Measurements from ENCODE around the gene NCS1. TPM values are rescaled to one million over a fixed set of nuclear protein-coding genes. Genes with fewer than 3 reads are reported as not detected.

Gene NCS1
- total RNA-seq, 1 donor from 2014 or later: 26.6 TPM

- TF ChIP-seq CTCF (IDR thresholded peaks at IDR 0.05; ENCODE audit: insufficient read depth, low read length, severe bottlenecking): no peak
- Histone ChIP-seq H3K4me3 (ENCODE audit: low read depth, low read length) (no peak overlapping the region), H3K36me3 (ENCODE audit: control insufficient read depth, insufficient read depth, low read length) (no peaks in the 10 kb centered on the region), H3K27me3 (ENCODE audit: control insufficient read depth, insufficient read depth, low read length) (no peaks in the 10 kb centered on the region)
- FAIRE-seq (no peak), DNase-seq (ENCODE audit: low read depth) (no peak)
These were observed 28.0 kb downstream of the NCS1 start for GRCh38 chr9:130200038-130200849.

- Histone ChIP-seq H3K27me3 (ENCODE audit: control insufficient read depth, insufficient read depth, low read length) (no peaks in the 10 kb centered on the region), H3K36me3 (ENCODE audit: control insufficient read depth, insufficient read depth, low read length) (no peaks in the 10 kb centered on the region), H3K4me3 (ENCODE audit: low read depth, low read length) (no peak overlapping the region)
- TF ChIP-seq CTCF (IDR thresholded peaks at IDR 0.05; ENCODE audit: insufficient read depth, low read length, severe bottlenecking): no peak
- DNase-seq (ENCODE audit: low read depth) (peak; percentile 73), FAIRE-seq (peak; percentile 58)
These were observed 29.2 kb downstream of the NCS1 start for GRCh38 chr9:130201399-130201873.

GRCh38 chr9:130201974-130202373, 29.8 kb downstream of the NCS1 start:
- TF ChIP-seq CTCF (IDR thresholded peaks at IDR 0.05; ENCODE audit: insufficient read depth, low read length, severe bottlenecking): no peak
- no peaks in the 10 kb centered on the region for H3K36me3 ChIP-seq (ENCODE audit: control insufficient read depth, insufficient read depth, low read length)
- H3K27me3 ChIP-seq (ENCODE audit: control insufficient read depth, insufficient read depth, low read length): no peaks in the 10 kb centered on the region
- H3K4me3 ChIP-seq (ENCODE audit: low read depth, low read length): no peak overlapping the region
- FAIRE-seq (no peak), DNase-seq (ENCODE audit: low read depth) (no peak)

GRCh38 chr9:130204341-130204740, 32.1 kb downstream of the NCS1 start:
- Histone ChIP-seq H3K27me3 (ENCODE audit: control insufficient read depth, insufficient read depth, low read length) (no peaks in the 10 kb centered on the region), H3K4me3 (ENCODE audit: low read depth, low read length) (no peak overlapping the region), H3K36me3 (ENCODE audit: control insufficient read depth, insufficient read depth, low read length) (no peaks in the 10 kb centered on the region)
- DNase-seq (ENCODE audit: low read depth) (no peak), FAIRE-seq (no peak)
- TF ChIP-seq CTCF (IDR thresholded peaks at IDR 0.05; ENCODE audit: insufficient read depth, low read length, severe bottlenecking): no peak

GRCh38 chr9:130204959-130205358, 32.8 kb downstream of the NCS1 start:
- Histone ChIP-seq H3K36me3 (ENCODE audit: control insufficient read depth, insufficient read depth, low read length) (no peaks in the 10 kb centered on the region), H3K4me3 (ENCODE audit: low read depth, low read length) (no peak overlapping the region)
- no peak for FAIRE-seq

More at GRCh38 chr9:130204959-130205358, 32.8 kb downstream of the NCS1 start:
- no peak for DNase-seq (ENCODE audit: low read depth)
- no peak for TF ChIP-seq CTCF (IDR thresholded peaks at IDR 0.05; ENCODE audit: insufficient read depth, low read length, severe bottlenecking)
- no peaks in the 10 kb centered on the region for H3K27me3 ChIP-seq (ENCODE audit: control insufficient read depth, insufficient read depth, low read length)

All from bronchial epithelial cell (primary cell).